DOHH2 (cell line): ENCODE results near the gene TPX2.

ENCODE experiments used
- H3F3A ChIP-seq: fragments of 200-600 bp; sonication (generic), shearing (Covaris generic); 2 replicates; pipeline ENCODE4 v1.6.0; 2016; ENCODE audit warnings: antibody characterized with exemption, mild to moderate bottlenecking; ENCODE audit not compliant: control insufficient read depth, insufficient read depth
- H3K27ac ChIP-seq: fragments of 200-600 bp; sonication (generic); 2 replicates; pipeline ENCODE4 v1.5.1; 2014; ENCODE audit warnings: low read depth, mild to moderate bottlenecking, low read length, moderate library complexity
- H3K27me3 ChIP-seq: fragments of 200-600 bp; sonication (generic); 2 replicates; pipeline ENCODE4 v1.6.1; 2014; ENCODE audit warnings: mild to moderate bottlenecking, low read length, mixed read lengths; ENCODE audit not compliant: control insufficient read depth
- H3K36me3 ChIP-seq: fragments of 200-600 bp; sonication (generic); 2 replicates; pipeline ENCODE4 v1.6.1; 2014; ENCODE audit warnings: mild to moderate bottlenecking, low read length, moderate library complexity, mixed read lengths; ENCODE audit not compliant: control insufficient read depth
- H3K4me1 ChIP-seq: fragments of 200-600 bp; sonication (generic); 2 replicates; pipeline ENCODE4 v1.6.1; 2014; ENCODE audit warnings: mild to moderate bottlenecking, low read length, mixed read lengths; ENCODE audit not compliant: control insufficient read depth
- H3K4me2 ChIP-seq: fragments of 200-600 bp; sonication (generic); 2 replicates; pipeline ENCODE4 v1.6.0; 2014; ENCODE audit warnings: mild to moderate bottlenecking, low read length, moderate library complexity
- H3K4me3 ChIP-seq: fragments of 200-600 bp; sonication (generic); 2 replicates; pipeline ENCODE4 v1.5.1; 2014; ENCODE audit warnings: mild to moderate bottlenecking, low read length, mixed read lengths
- H3K79me2 ChIP-seq: fragments of 200-600 bp; sonication (generic); 2 replicates; pipeline ENCODE4 v1.6.1; 2014; ENCODE audit warnings: mild to moderate bottlenecking, low read length, mixed read lengths; ENCODE audit not compliant: control insufficient read depth
- H3K9me2 ChIP-seq: fragments of 200-600 bp; sonication (generic); replicated peaks from 2 replicates; pipeline ENCODE4 v1.6.1; 2014; ENCODE audit warnings: mild to moderate bottlenecking, low read length, mixed read lengths; ENCODE audit not compliant: control insufficient read depth
- H3K9me3 ChIP-seq: fragments of 200-600 bp; sonication (generic); 2 replicates; pipeline ENCODE4 v1.6.1; 2014; ENCODE audit warnings: antibody characterized with exemption, low read length, mixed read lengths; ENCODE audit not compliant: control insufficient read depth, insufficient read depth
- H4K20me1 ChIP-seq: fragments of 200-600 bp; sonication (generic); 2 replicates; pipeline ENCODE4 v1.6.0; 2014; ENCODE audit warnings: low read depth, mild to moderate bottlenecking, antibody characterized with exemption, low read length, moderate library complexity; ENCODE audit not compliant: control insufficient read depth, insufficient read depth
- EZH2phosphoT487 ChIP-seq: fragments of 200-600 bp; sonication (generic); IDR thresholded peaks from 2 replicates; pipeline ENCODE4 v1.6.1; 2017; ENCODE audit warnings: borderline replicate concordance, mild to moderate bottlenecking, antibody characterized with exemption, low read length, moderate library complexity, mixed read lengths
- TF ChIP-seq, protein P1 (sequence below): fragments of 200-600 bp; sonication (generic); IDR thresholded peaks from one replicate; pipeline ENCODE4 v1.5.1; 2014; ENCODE audit warnings: antibody characterized with exemption, mild to moderate bottlenecking, low read depth, low read length; ENCODE audit not compliant: poor library complexity, severe bottlenecking

TPX2 gene

DNA sequence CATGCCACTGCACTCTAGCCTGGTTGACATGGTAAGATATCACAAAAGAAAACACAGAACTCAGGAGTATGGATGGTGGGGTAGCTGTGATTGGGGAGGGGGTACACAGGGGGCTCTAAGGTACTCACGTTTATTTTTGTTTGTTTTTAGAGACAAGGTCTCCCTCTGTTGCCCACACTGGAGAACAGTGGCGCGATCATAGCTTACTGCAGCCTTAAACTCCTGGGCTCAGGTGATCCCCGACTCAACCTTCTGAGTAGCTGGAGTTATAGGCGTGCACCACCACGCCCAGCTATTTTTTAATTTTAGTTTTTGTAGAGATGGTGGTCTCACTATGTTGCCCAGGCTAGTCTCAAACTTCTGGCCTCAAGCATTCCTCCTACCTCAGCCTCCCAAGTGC lies 45.7 kb upstream of the TPX2 start:
- H3K4me2 ChIP-seq = no peak overlapping the region

DNA sequence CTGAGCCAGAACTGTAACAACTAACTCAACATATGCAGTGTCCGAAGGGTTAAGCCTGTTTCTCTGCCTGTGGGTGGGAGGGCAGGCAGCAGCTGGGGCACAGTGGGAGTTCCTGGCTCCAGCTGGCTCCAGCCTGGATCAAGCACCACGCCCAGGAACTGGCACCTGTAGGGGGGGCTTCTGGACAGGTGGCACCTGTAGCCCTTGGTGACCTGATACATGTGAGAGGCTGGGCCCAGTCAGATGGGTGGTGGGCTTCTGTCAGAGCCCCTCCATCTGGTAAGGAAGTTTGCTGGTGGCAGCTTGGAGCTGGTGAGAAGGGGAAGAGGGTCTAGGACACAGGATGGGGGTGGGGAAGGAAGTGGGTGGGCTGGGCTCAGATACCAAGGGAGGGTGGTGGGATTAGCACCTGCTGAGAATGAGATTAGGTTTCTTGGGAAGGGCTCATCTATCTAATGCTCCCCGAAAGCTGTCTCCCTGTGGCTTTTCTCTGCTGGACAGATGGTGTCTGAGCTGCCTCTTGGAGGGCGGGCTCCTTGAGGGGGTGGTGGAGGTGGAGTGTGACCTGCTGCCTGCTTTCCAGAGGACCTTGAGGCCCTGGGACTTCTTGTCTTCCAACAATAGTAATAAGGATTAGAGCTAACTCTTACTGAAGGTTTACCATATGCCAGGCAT lies 45.0 kb upstream of the TPX2 start:
- H3K4me3 ChIP-seq = no peak overlapping the region
- H3K9me2 ChIP-seq = no peaks in the 10 kb centered on the region
- no peak overlapping the region for H3K27ac ChIP-seq
- H3K79me2 ChIP-seq = peaks cover 7% of the 10 kb centered on the region; the same call in 1 of the 2 replicates
- H3K4me1 ChIP-seq = peaks cover 25% of the 10 kb centered on the region
- H3K9me3 ChIP-seq = no peaks in the 10 kb centered on the region
- TF ChIP-seq EZH2phosphoT487 = no peak
- TF ChIP-seq, protein P1, sequence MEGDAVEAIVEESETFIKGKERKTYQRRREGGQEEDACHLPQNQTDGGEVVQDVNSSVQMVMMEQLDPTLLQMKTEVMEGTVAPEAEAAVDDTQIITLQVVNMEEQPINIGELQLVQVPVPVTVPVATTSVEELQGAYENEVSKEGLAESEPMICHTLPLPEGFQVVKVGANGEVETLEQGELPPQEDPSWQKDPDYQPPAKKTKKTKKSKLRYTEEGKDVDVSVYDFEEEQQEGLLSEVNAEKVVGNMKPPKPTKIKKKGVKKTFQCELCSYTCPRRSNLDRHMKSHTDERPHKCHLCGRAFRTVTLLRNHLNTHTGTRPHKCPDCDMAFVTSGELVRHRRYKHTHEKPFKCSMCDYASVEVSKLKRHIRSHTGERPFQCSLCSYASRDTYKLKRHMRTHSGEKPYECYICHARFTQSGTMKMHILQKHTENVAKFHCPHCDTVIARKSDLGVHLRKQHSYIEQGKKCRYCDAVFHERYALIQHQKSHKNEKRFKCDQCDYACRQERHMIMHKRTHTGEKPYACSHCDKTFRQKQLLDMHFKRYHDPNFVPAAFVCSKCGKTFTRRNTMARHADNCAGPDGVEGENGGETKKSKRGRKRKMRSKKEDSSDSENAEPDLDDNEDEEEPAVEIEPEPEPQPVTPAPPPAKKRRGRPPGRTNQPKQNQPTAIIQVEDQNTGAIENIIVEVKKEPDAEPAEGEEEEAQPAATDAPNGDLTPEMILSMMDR = no peak
- no peaks in the 10 kb centered on the region for H4K20me1 ChIP-seq
- H3K36me3 ChIP-seq = 0 out of 2 replicates have a peak, but pooled peaks cover 4% of the 10 kb centered on the region
- H3K27me3 ChIP-seq = no peaks in the 10 kb centered on the region
- peaks cover 7% of the 10 kb centered on the region for H3F3A ChIP-seq
- H3K4me2 ChIP-seq = no peak overlapping the region

More for the DNA sequence above, 45.7 kb upstream of the TPX2 start:
- TF ChIP-seq EZH2phosphoT487 = no peak
- TF ChIP-seq, protein P1 = no peak
- H3K4me3 ChIP-seq = no peak overlapping the region
- peaks cover 25% of the 10 kb centered on the region for H3K4me1 ChIP-seq
- no peaks in the 10 kb centered on the region for H3K9me3 ChIP-seq
- no peak overlapping the region for H3K27ac ChIP-seq
- no peaks in the 10 kb centered on the region for H3K9me2 ChIP-seq
- H3K79me2 ChIP-seq = peaks cover 7% of the 10 kb centered on the region; the same call in 1 of the 2 replicates
- peaks cover 10% of the 10 kb centered on the region for H3F3A ChIP-seq
- H4K20me1 ChIP-seq = no peaks in the 10 kb centered on the region
- 0 out of 2 replicates have a peak, but pooled peaks cover 4% of the 10 kb centered on the region for H3K36me3 ChIP-seq
- H3K27me3 ChIP-seq = no peaks in the 10 kb centered on the region

DNA sequence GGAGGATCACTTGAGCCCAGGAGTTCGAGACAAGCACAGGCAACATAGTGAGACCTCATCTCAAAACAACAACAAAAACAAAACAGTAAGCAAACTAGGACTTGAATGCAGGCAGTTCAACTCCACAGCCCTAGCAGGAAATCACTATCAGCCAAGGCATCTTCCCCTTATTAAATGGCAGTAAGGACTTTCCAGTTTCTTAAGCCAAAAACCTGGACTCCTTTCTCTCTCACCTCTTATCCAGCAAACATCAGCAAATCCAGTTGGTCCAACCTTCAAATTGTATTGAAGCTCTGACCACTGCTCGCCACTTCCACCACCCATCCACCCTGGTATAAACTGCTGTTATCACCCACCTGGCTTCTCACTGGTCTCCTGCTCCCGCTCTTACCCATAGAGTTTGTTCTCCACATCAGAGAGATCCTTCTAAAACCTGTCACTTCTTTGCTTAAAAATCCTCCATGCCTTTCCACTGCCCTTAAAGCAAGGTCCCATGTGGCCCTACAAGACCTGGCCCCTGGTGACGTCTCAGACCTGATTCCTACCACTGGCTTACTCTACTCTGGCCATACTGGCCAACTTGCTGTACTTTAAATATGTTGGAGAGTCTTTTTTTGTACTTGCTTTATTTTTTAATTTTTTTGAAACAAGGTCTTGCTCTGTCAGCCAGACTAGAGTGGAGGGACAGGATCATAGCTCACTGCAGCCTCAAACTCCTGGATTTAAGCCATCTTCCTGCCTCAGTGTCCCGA lies 44.1 kb upstream of the TPX2 start:
- H4K20me1 ChIP-seq = no peaks in the 10 kb centered on the region
- H3K79me2 ChIP-seq = peaks cover 5% of the 10 kb centered on the region; the same call in 1 of the 2 replicates
- H3K9me3 ChIP-seq = no peaks in the 10 kb centered on the region
- H3K27me3 ChIP-seq = no peaks in the 10 kb centered on the region
- no peak overlapping the region for H3K27ac ChIP-seq
- H3K36me3 ChIP-seq = 0 out of 2 replicates have a peak, but pooled peaks cover 4% of the 10 kb centered on the region
- TF ChIP-seq, protein P1 = no peak
- TF ChIP-seq EZH2phosphoT487 = no peak
- peaks cover 7% of the 10 kb centered on the region for H3F3A ChIP-seq
- H3K4me1 ChIP-seq = peaks cover 23% of the 10 kb centered on the region
- no peaks in the 10 kb centered on the region for H3K9me2 ChIP-seq
- H3K4me3 ChIP-seq = no peak overlapping the region
- H3K4me2 ChIP-seq = no peak overlapping the region
